Measurements from ENCODE around the gene CERS1.

Gene CERS1

GRCh38 chr19:18883526-18884304 lies 12.2 kb downstream of the CERS1 start:
- H3K27ac ChIP-seq (ENCODE audit: low read depth, low read length), result no peak overlapping the region
- no peak overlapping the region for H3K4me2 ChIP-seq (ENCODE audit: low read length)
- no peaks in the 10 kb centered on the region for H3K79me2 ChIP-seq (ENCODE audit: control insufficient read depth, low read length)
- no peaks in the 10 kb centered on the region for H4K20me1 ChIP-seq (ENCODE audit: control insufficient read depth, insufficient read depth, low read depth, low read length)
- H3K4me3 ChIP-seq (ENCODE audit: low read length), result no peak overlapping the region
- no peaks in the 10 kb centered on the region for H3K9me3 ChIP-seq (ENCODE audit: control insufficient read depth, insufficient read depth, low read length)
- TF ChIP-seq EZH2phosphoT487 (IDR thresholded peaks at IDR 0.05; ENCODE audit: borderline replicate concordance, low read length), result no peak
- TF ChIP-seq, protein P1, sequence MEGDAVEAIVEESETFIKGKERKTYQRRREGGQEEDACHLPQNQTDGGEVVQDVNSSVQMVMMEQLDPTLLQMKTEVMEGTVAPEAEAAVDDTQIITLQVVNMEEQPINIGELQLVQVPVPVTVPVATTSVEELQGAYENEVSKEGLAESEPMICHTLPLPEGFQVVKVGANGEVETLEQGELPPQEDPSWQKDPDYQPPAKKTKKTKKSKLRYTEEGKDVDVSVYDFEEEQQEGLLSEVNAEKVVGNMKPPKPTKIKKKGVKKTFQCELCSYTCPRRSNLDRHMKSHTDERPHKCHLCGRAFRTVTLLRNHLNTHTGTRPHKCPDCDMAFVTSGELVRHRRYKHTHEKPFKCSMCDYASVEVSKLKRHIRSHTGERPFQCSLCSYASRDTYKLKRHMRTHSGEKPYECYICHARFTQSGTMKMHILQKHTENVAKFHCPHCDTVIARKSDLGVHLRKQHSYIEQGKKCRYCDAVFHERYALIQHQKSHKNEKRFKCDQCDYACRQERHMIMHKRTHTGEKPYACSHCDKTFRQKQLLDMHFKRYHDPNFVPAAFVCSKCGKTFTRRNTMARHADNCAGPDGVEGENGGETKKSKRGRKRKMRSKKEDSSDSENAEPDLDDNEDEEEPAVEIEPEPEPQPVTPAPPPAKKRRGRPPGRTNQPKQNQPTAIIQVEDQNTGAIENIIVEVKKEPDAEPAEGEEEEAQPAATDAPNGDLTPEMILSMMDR (IDR thresholded peaks at IDR 0.05; ENCODE audit: low read depth, low read length, poor library complexity, severe bottlenecking), result no peak
- peaks cover 8% of the 10 kb centered on the region; the same call in 1 of the 2 replicates for H3K4me1 ChIP-seq (ENCODE audit: control insufficient read depth, low read length)
- H3K27me3 ChIP-seq (ENCODE audit: control insufficient read depth, low read length), result no peaks in the 10 kb centered on the region
- 0 out of 2 replicates have a peak, but pooled peaks cover 2% of the 10 kb centered on the region for H3F3A ChIP-seq (ENCODE audit: control insufficient read depth, insufficient read depth)
- H3K36me3 ChIP-seq (ENCODE audit: control insufficient read depth, low read length), result no peaks in the 10 kb centered on the region
- H3K9me2 ChIP-seq (replicated peaks; ENCODE audit: control insufficient read depth, low read length), result no peaks in the 10 kb centered on the region

GRCh38 chr19:18881491-18881890 lies 14.5 kb downstream of the CERS1 start:
- Histone ChIP-seq H3K79me2 (ENCODE audit: control insufficient read depth, low read length) (no peaks in the 10 kb centered on the region), H3K4me1 (ENCODE audit: control insufficient read depth, low read length) (peaks cover 8% of the 10 kb centered on the region; the same call in 1 of the 2 replicates), H3K27me3 (ENCODE audit: control insufficient read depth, low read length) (no peaks in the 10 kb centered on the region), H3K4me3 (ENCODE audit: low read length) (no peak overlapping the region), H3K4me2 (ENCODE audit: low read length) (no peak overlapping the region), H3K36me3 (ENCODE audit: control insufficient read depth, low read length) (no peaks in the 10 kb centered on the region), H3K9me3 (ENCODE audit: control insufficient read depth, insufficient read depth, low read length) (no peaks in the 10 kb centered on the region), H3K27ac (ENCODE audit: low read depth, low read length) (no peak overlapping the region), H4K20me1 (ENCODE audit: control insufficient read depth, insufficient read depth, low read depth, low read length) (0 out of 2 replicates have a peak, but pooled peaks cover 3% of the 10 kb centered on the region), H3K9me2 (replicated peaks; ENCODE audit: control insufficient read depth, low read length) (no peaks in the 10 kb centered on the region), H3F3A (ENCODE audit: control insufficient read depth, insufficient read depth) (0 out of 2 replicates have a peak, but pooled peaks cover 2% of the 10 kb centered on the region)
- TF ChIP-seq EZH2phosphoT487 (IDR thresholded peaks at IDR 0.05; ENCODE audit: borderline replicate concordance, low read length), result no peak
- TF ChIP-seq, protein P1 (IDR thresholded peaks at IDR 0.05; ENCODE audit: low read depth, low read length, poor library complexity, severe bottlenecking), result no peak

- Histone ChIP-seq H3K4me2 (ENCODE audit: low read length) (no peak overlapping the region; the same call in 1 of the 2 replicates), H3K36me3 (ENCODE audit: control insufficient read depth, low read length) (no peaks in the 10 kb centered on the region)
Observed at GRCh38 chr19:18879579-18880373, 16.2 kb downstream of the CERS1 start.

More at GRCh38 chr19:18879579-18880373, 16.2 kb downstream of the CERS1 start:
- no peaks in the 10 kb centered on the region for H3K79me2 ChIP-seq (ENCODE audit: control insufficient read depth, low read length)
- H3K9me3 ChIP-seq (ENCODE audit: control insufficient read depth, insufficient read depth, low read length), result no peaks in the 10 kb centered on the region
- H3K9me2 ChIP-seq (replicated peaks; ENCODE audit: control insufficient read depth, low read length), result no peaks in the 10 kb centered on the region
- TF ChIP-seq EZH2phosphoT487 (IDR thresholded peaks at IDR 0.05; ENCODE audit: borderline replicate concordance, low read length), result no peak
- TF ChIP-seq, protein P1 (IDR thresholded peaks at IDR 0.05; ENCODE audit: low read depth, low read length, poor library complexity, severe bottlenecking), result no peak
- H3K27ac ChIP-seq (ENCODE audit: low read depth, low read length), result no peak overlapping the region
- no peak overlapping the region for H3K4me3 ChIP-seq (ENCODE audit: low read length)
- peaks cover 8% of the 10 kb centered on the region; the same call in 1 of the 2 replicates for H3K4me1 ChIP-seq (ENCODE audit: control insufficient read depth, low read length)
- peaks cover 5% of the 10 kb centered on the region for H3F3A ChIP-seq (ENCODE audit: control insufficient read depth, insufficient read depth)
- H3K27me3 ChIP-seq (ENCODE audit: control insufficient read depth, low read length), result no peaks in the 10 kb centered on the region
- H4K20me1 ChIP-seq (ENCODE audit: control insufficient read depth, insufficient read depth, low read depth, low read length), result 0 out of 2 replicates have a peak, but pooled peaks cover 3% of the 10 kb centered on the region

Measured in DOHH2 (cell line).